ENCODE results near the gene RCC1. TPM values are rescaled to one million over a fixed set of nuclear protein-coding genes. Genes with fewer than 3 reads are reported as not detected.
"Not testable (repeated sequence)": the region's sequence is repeated elsewhere in the genome, so short reads cannot be mapped to it uniquely, and the experiment has no call there.

The RCC1 gene
- total and polyA plus RNA-seq, 2 experiments from 2014 or later: 36.9 to 97.4 TPM

DNA sequence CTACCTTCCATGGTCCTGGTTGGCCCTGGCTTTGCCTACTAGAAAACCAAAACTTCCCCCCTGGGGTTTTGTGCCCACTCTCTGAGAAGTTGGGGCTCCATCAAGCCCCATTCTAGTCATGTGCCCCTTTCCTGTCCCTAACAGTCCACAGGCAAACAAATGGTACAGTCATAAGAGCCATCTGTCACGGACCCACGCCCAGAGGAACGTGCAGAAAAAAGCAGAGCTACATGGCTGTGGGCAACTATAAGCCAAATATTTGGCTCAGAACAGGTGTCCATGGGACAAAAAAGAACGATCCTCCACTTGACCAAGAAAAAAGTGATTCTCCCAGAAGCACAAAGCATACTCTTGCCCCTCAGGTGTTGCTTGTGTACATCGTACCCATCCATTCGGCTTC lies 32.4 kb downstream of the RCC1 start (continued):
- TF ChIP-seq CREB1 (CRISPR knock-in tag; IDR thresholded peaks at IDR 0.05; ENCODE audit: low read depth) (no peak), JUNB (IDR thresholded peaks at IDR 0.05; ENCODE audit: unreplicated experiment) (no peak), STAT1 (IDR thresholded peaks at IDR 0.05; ENCODE audit: unreplicated experiment) (no peak), ZNF114 (CRISPR knock-in tag; IDR thresholded peaks at IDR 0.05) (no peak), CTCF (conservative IDR thresholded peaks at IDR 0.05; ENCODE audit: low read depth in 2 of 2) (no peak)

DNA sequence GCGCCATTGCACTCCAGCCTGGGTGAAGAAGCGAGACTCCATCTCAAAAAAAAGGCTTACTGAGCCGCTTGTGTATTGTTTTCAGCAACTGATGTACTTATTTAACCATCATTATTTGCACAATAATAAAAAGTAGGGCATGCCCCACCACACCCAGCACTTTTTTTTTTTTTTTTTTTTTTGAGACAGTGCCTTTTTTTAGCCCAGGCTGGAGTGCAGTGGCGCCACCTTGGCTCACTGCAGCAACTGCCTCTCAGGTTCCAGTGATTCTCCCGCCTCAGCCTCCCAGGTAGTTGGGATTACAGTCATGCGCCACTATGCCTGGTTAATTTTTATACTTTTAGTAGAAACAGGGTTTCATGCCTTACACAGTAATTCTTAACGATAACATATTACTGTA lies 34.8 kb downstream of the RCC1 start:
- Histone ChIP-seq H3F3A (replicated peaks; ENCODE audit: low read depth) (peaks cover 7% of the 10 kb centered on the region; the same call in 1 of the 2 replicates), H3K4me1 (ENCODE audit: insufficient read depth) (no peaks in the 10 kb centered on the region), H3K36me3 (ENCODE audit: insufficient read depth) (peaks cover 1% of the 10 kb centered on the region; the same call in 1 of the 2 replicates), H3K4me2 (no peak overlapping the region), H3K4me3 (no peak overlapping the region), H3K9me2 (ENCODE audit: insufficient read depth) (no peaks in the 10 kb centered on the region), H4K20me1 (replicated peaks; ENCODE audit: insufficient read depth) (no peaks in the 10 kb centered on the region; the same call in 1 of the 2 replicates), H3K79me2 (replicated peaks; ENCODE audit: insufficient read depth) (no peaks in the 10 kb centered on the region), H2AFZ (no peak overlapping the region), H3K27me3 (ENCODE audit: insufficient read depth) (no peaks in the 10 kb centered on the region), H3K27ac (ENCODE audit: low read depth) (no peak overlapping the region)
- H3K4me1 Mint-ChIP-seq: no peaks in the 10 kb centered on the region; the same call in 2 of the 3 replicates
- no peak overlapping the region for H3K4me3 Mint-ChIP-seq
- DNase-seq (ENCODE audit: low spot score): peak; percentile 39
- H3K36me3 Mint-ChIP-seq (ENCODE audit: low read depth): peaks cover 33% of the 10 kb centered on the region
- TF ChIP-seq JUNB (IDR thresholded peaks at IDR 0.05; ENCODE audit: unreplicated experiment) (no peak), CTCF (conservative IDR thresholded peaks at IDR 0.05; ENCODE audit: low read depth in 2 of 2) (peak; percentile 40 to 41; a peak in 3 of 4 replicates), REST (IDR thresholded peaks at IDR 0.05; ENCODE audit: unreplicated experiment) (no peak)
- no peak overlapping the region for H3K27ac Mint-ChIP-seq
- peaks cover 12% of the 10 kb centered on the region for H3K27me3 Mint-ChIP-seq (ENCODE audit: insufficient read depth, low read depth, poor library complexity)
- ATAC-seq: peak; percentile 37
- H3K9me3 Mint-ChIP-seq: no peaks in the 10 kb centered on the region; the same call in 2 of the 3 replicates

DNA sequence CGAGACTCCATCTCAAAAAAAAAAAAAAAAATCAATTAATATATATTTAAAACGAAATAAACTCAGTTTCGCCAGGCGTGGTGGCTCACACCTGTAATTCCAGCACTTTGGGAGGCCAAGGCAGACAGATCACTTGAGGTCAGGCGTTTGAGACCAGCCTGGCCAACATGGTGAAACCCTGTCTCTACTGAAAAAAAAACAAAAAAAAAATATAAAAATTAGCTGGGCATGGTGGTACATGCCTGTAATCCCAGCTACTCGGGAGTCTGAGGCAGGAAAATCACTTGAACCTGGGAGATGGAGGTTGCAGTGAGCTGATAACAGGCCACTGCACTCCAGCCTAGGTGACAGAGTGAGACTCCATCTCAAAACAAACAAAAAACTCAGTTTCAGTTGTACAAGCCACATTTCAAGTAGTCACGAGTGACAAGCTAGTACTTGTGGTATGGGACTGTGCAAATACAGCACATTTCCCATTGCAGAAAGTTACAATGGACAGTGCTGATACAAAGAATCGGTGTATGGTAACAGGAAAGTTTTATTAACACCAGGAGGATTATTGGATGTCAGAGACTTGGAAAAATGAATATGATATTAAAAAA lies 35.7 kb downstream of the RCC1 start:
- H3K9me2 ChIP-seq (ENCODE audit: insufficient read depth); H4K20me1 ChIP-seq (replicated peaks; ENCODE audit: insufficient read depth); H3F3A ChIP-seq (replicated peaks; ENCODE audit: low read depth); H3K79me2 ChIP-seq (replicated peaks; ENCODE audit: insufficient read depth); H3K4me1 ChIP-seq (ENCODE audit: insufficient read depth); H3K4me1 Mint-ChIP-seq; H3K4me3 Mint-ChIP-seq; H3K9me3 Mint-ChIP-seq; H3K4me3 ChIP-seq; DNase-seq (ENCODE audit: low spot score); H3K4me2 ChIP-seq; H3K27ac ChIP-seq (ENCODE audit: low read depth); H3K27ac Mint-ChIP-seq; H3K36me3 ChIP-seq (ENCODE audit: insufficient read depth); H2AFZ ChIP-seq; H3K27me3 ChIP-seq (ENCODE audit: insufficient read depth); ATAC-seq: not testable (repeated sequence)
- Mint-ChIP-seq H3K27me3 (ENCODE audit: insufficient read depth, low read depth, poor library complexity) (peaks cover 12% of the 10 kb centered on the region), H3K36me3 (ENCODE audit: low read depth) (peaks cover 25% of the 10 kb centered on the region)

All from GM23338 (cell line).